AG04449 (cell line): ENCODE measurements around the gene IQCB1.

ENCODE experiments used
- CTCF ChIA-PET: fragments of 350-600 bp; formaldehyde crosslinking; extraction: SDS; loops from one replicate; lab custom pipeline; 2021; ENCODE audit warnings: antibody characterized with exemption; lab: Yijun Ruan, JAX
- POLR2A ChIA-PET: fragments of 400-600, 350-600 bp; formaldehyde crosslinking; extraction: SDS; loops from one replicate; lab custom pipeline; 2020; ENCODE audit warnings: antibody characterized with exemption, inconsistent platforms; lab: Yijun Ruan, JAX
- DNase-seq: peaks from one replicate; pipeline ENCODE4 v3.0.0-alpha.2; 2010; ENCODE audit warnings: low read depth, low spot score
- H3K4me3 ChIP-seq: 2 replicates; pipeline ENCODE4 v1.5.1; 2011; ENCODE audit warnings: low read depth, mild to moderate bottlenecking, control low read depth, low read length
- TF ChIP-seq, protein P1 (sequence below): IDR thresholded peaks from one replicate; pipeline ENCODE4 v1.5.1; 2011; ENCODE audit warnings: mild to moderate bottlenecking, moderate library complexity, low read length, control low read depth, inconsistent platforms; ENCODE audit not compliant: insufficient read depth; ENCODE audit errors: missing control alignments

The IQCB1 gene

DNA sequence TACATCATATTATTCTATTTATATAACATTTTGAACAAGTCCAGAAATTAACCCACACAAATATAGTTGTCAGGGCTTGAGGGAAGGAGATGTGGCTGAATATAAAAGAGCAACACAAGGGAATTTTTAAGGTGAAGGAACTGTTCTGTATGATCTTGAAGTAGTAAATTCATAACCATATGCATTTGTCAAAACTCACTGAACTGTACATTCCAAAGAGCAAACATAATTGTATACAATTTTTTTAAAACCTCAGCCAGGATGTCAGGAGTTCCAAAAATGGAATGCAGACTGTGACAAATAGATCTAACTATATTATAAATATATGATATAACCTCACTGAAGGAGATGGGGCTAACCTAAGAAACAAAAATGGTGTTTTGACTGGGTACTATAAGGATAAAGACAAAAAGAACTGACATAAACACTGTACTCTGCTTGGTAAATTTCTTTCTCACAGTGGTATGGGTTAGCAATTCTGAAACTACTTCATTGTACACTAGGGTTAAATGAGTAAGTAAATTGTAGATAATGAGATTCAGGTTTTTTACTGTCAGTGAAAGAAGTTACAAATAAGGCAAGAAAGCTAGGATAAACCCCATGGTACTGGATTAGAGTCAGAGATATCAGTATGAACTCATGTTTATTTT, 99.7 kb downstream of the IQCB1 start:
- TF ChIP-seq, protein P1, sequence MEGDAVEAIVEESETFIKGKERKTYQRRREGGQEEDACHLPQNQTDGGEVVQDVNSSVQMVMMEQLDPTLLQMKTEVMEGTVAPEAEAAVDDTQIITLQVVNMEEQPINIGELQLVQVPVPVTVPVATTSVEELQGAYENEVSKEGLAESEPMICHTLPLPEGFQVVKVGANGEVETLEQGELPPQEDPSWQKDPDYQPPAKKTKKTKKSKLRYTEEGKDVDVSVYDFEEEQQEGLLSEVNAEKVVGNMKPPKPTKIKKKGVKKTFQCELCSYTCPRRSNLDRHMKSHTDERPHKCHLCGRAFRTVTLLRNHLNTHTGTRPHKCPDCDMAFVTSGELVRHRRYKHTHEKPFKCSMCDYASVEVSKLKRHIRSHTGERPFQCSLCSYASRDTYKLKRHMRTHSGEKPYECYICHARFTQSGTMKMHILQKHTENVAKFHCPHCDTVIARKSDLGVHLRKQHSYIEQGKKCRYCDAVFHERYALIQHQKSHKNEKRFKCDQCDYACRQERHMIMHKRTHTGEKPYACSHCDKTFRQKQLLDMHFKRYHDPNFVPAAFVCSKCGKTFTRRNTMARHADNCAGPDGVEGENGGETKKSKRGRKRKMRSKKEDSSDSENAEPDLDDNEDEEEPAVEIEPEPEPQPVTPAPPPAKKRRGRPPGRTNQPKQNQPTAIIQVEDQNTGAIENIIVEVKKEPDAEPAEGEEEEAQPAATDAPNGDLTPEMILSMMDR, result no peak
- H3K4me3 ChIP-seq, result no peak overlapping the region
- CTCF ChIA-PET, result interaction anchor here (0.6 kb wide), 1 partner anchor 13 kb away, joined by 3 read pairs; no protein-coding TSS in a partner anchor
- POLR2A ChIA-PET, result no interaction called here
- no peak for DNase-seq

DNA sequence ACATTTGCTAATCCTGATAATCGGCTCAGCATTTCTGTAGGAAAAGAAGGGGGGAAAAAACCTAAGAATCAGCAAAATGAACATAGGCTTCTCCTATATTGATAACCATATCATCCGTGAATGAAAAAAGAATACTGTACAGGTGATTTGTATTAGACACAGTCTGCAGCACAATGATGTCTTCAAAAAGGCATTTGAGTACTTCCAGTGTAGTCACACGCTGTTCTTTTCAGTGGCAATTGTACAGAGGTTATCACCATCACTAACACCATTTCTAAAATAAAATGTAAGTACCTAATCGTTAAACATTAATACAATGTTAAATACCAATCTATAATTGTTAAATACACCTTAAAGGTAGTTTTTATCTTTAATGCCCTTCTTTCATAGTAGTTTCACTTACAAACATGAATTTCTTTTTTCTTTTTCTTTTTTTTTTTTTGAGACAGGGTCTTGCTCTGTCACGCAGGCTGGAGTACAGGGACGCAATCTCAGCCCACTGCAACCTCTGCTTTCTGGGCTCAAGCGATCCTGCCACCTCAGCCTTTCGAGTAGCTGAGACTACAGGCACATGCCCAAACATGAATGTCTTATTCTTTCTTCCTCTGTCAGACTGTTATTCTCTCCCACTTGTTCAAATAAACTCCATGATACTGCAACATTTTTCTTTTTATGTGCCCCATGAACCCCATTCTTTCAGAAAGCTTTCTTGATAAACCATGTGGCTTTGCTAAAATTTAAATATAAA, 103.7 kb downstream of the IQCB1 start:
- TF ChIP-seq, protein P1, result no peak
- no peak for DNase-seq
- no peak overlapping the region for H3K4me3 ChIP-seq
- ChIA-PET POLR2A (no interaction called here), CTCF (interaction anchor here (1.1 kb wide), 1 partner anchor 14 kb away, joined by 5 read pairs; no protein-coding TSS in a partner anchor)

GRCh38 chr3:121724130-121724529, 110.7 kb downstream of the IQCB1 start:
- CTCF ChIA-PET, result interaction anchor here (0.8 kb wide), 1 partner anchor 10 kb away, joined by 3 read pairs; no protein-coding TSS in a partner anchor
- POLR2A ChIA-PET, result no interaction called here
- TF ChIP-seq, protein P1, result no peak
- H3K4me3 ChIP-seq, result no peak overlapping the region
- DNase-seq, result no peak

DNA sequence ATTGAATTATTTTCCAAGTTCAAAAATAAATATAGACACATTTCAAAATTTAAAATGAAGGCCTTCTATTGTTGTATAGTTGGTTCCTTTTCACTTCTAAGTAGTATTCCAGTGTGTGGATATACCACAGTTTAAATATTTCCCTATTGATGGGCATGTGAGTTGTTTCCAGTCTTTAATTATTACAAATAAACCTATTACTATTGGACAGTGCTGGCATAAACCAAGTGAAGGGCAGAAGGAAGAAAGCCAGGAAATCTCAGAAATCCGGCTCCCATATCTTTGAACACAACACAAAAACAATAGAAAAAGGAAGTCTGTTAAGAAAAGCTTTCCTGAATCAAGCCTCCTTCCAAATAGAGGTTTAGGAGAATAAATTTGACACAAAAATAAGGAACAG, 111.4 kb downstream of the IQCB1 start:
- CTCF ChIA-PET, result interaction anchor here (0.8 kb wide), 1 partner anchor 9 kb away, joined by 3 read pairs; no protein-coding TSS in a partner anchor
- POLR2A ChIA-PET, result no interaction called here

DNA sequence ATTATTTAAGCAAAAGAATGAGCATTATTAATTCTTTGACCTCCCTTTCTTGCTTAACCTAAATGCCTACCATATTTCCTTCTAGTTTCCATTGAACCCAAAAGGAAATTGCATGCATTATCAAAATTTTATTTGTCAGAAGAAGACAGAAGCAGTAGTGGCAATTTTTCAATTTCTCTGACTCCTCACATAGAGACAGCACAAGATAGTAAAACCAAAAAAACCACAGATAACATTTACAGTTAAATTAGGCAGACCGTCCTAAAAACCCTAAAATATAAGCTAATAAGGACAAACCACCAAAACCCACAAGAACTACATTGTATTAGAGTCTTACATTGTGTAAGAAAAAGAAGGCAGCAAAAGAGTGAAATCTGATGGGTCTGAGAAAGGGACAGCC, 112.4 kb downstream of the IQCB1 start:
- DNase-seq, result no peak
- ChIA-PET CTCF (no interaction called here), POLR2A (no interaction called here)
- TF ChIP-seq, protein P1, result no peak
- no peak overlapping the region for H3K4me3 ChIP-seq

More for the DNA sequence above, 111.4 kb downstream of the IQCB1 start:
- TF ChIP-seq, protein P1, result no peak
- DNase-seq, result no peak
- no peak overlapping the region for H3K4me3 ChIP-seq

DNA sequence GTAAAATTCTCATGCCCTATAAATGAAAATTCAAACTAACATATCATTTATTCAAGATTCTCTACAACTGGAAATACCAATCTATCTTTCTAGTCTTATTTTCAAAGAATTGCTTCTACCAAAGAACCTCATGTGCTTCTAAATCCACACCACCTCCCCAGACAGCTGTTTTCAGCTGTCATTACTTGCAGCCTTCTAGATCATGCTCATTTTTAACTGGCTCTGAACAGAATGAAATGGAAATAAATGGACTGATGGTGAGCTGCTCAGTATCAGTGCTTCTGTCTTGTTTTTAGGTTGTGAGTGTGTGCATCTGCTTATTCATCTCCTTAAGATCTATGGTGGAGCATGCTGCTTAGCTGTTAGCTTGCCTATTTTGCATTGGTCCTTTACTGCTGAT, 114.7 kb downstream of the IQCB1 start:
- TF ChIP-seq, protein P1, result no peak
- ChIA-PET CTCF (no interaction called here), POLR2A (no interaction called here)
- no peak overlapping the region for H3K4me3 ChIP-seq
- no peak for DNase-seq
